Fibroblast of upper back skin (primary cell): ENCODE data around the gene CHAF1A.

Source experiments
- DNase-seq: peaks from one replicate; pipeline ENCODE4 v3.0.0-alpha.2; 2013

The CHAF1A gene

GRCh38 chr19:4406626-4407025, 4.2 kb downstream of the CHAF1A start:
- no peak for DNase-seq

DNA sequence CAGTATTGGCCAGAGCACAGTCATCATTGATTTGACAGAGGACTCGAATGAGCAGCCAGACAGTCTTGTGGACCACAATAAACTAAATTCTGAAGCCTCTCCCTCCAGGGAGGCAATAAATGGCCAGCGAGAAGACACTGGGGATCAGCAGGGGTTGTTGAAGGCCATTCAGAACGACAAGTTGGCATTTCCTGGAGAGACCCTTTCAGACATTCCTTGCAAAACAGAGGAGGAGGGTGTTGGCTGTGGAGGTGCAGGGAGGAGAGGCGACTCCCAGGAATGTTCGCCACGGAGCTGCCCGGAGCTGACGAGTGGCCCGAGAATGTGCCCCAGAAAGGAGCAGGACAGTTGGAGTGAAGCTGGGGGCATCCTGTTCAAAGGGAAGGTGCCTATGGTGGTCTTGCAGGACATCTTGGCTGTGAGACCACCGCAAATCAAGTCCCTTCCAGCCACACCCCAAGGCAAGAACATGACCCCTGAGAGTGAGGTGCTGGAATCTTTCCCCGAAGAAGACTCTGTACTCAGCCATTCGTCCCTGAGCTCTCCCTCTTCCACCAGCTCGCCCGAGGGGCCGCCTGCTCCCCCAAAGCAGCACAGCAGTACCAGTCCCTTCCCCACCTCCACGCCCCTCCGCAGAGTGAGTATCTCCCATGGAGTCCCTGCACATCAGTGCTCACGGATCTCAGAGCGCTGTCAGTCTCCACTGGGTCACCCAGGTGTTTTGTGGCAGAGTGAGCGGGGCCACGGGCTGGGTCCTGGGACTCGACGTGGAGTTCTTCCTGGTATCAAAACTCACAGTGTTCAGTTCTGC, 6.9 kb downstream of the CHAF1A start:
- no peak for DNase-seq

DNA sequence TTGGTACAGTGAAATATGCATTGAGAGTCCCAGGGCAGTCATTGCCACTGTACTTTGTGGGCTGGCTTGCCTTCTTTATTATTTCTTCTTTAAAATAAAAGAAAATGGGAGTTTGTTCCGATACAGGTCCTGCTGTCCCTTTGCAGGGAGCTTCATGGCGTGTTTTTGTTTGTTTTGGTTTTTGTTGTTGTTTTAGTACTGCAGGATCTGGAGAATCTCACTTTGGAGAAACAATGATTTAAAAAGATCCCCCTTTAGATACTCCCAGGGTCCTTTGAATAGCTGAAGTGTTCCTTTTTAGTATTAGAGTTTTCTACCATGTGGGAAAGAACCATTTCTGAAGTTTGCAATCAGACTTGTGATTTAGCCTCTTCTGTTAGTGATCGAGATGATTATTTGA, 11.1 kb downstream of the CHAF1A start:
- DNase-seq, result no peak

DNA sequence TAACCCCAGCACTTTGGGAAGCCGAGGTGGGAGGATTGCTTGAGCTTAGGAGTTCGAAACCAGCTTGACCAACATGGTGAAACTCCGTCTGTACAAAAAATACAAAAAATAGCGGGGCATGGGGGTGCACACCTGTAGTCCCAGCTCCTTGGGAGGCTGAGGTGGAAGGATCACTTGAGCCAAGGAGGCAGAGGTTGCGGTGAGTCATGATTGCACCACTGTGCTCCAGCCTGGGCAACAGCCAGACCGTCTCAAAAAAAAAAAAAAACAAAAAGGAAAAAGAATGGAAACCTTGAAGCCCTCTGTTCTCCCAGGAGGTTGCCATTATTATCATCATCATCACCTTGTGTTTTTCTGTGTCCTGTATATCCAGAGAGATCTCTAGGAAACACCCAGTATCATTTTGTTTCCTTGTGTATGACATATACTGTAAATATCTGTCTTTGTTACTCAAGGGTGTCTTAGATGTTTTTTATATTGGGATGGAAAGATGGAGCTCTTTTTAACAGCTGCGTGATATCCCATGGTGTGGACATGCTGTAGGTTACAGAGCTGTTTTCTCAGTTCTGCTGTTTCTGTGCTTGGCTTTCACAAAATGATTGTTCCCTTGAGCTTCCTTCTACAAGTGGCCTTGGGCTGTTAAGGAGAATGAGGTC, 11.8 kb downstream of the CHAF1A start:
- no peak for DNase-seq

GRCh38 chr19:4414800-4415321, 12.4 kb downstream of the CHAF1A start:
- DNase-seq, result no peak

GRCh38 chr19:4415352-4415751, 12.9 kb downstream of the CHAF1A start:
- DNase-seq, result no peak

DNA sequence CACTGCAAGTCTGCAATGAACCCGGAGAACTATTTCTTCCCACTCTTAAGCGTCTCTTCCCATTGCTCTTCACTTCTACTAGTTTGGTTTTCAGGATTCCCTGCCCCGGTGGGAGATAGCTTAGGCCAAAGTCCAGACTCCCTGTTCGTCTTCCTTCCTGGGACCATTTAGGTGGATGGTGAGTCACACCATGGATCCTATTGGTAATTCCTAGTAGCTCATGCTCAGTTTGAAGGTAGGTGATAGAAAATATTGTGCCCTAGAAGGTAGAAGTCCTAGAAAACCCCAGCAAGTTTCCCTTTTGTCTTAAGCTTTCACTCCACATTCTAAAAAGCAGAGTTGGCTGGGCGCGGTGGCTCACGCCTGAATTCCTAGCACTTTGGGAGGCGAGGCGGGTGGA, 13.8 kb downstream of the CHAF1A start:
- DNase-seq, result no peak

GRCh38 chr19:4423416-4424126, 21.1 kb downstream of the CHAF1A start:
- no peak for DNase-seq

DNA sequence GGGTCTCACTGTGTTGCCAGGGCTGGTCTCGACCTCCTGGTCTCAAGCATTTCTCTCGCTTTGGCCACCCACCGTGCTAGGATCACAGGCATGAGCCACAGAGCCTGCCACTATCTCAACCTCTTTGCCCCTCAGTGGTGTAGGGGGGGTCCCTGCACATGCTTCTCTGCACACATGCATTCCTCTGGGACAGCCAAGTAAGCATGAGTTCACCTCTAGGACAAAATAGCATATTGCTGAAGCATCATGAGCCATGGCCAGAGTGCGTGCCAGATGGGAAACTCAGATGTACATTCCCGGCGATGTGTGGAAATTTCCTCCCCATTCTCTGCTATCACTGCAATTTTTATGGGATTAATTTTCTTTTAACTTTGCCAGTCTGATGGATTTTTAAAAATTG, 23.1 kb downstream of the CHAF1A start:
- peak; percentile 92 for DNase-seq

GRCh38 chr19:4428326-4428975, 26.0 kb downstream of the CHAF1A start:
- DNase-seq, result no peak

DNA sequence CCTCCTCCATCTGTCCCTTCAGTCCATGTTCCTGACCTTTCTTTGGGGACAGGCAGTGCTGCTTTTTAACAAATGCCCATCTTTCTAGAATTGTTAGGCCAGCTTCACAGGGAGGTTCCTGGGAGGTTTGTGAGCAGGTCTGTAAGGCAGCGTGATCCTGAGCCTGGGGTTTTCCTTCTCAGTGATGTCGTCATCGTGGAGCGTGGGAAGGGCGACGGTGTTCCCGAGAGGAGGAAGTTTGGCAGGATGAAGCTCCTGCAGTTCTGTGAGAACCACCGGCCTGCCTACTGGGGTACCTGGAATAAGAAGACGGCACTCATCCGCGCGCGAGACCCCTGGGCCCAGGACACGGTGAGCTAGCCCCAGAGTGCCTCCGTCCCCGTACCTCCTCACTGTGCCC, 26.8 kb downstream of the CHAF1A start:
- DNase-seq, result no peak

DNA sequence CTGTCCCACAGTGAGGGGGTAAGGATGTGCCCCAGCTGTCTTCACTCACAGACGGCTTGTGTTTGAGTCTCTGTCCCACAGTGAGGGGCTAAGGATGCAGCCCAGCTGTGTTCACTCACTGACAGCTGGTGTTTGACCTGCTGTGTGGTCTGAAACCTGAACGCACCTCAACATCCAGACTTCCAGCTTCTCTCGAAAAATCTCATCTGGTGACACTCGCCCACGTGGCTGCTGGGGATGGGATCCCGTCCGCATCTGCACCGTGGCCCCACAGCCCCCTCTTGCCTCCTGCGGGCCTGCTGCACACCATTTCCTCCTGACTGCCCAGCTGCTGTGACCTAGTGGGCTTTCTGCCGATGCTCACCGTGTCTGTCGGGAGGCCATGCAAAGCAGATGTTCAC, 27.3 kb downstream of the CHAF1A start:
- DNase-seq, result no peak

GRCh38 chr19:4430760-4431159, 28.3 kb downstream of the CHAF1A start:
- DNase-seq, result no peak

DNA sequence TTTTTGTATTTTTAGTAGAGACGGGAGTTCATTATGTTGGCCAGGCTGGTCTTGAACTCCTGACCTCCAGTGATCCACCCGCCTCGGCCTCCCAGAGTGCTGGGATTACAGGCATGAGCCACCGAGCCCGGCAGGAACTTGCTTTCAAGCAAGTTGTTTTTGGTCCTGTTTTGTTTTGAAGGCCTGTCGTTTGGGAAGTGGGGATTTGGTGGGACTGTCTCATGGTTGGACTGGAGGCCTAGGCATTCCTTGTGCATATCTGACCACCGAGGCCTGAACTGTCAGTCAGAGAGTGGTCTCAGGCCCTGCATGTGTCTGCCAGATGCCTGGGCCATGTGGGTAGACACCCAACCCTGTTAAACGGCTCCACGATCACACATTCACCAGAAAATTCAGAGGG, 28.9 kb downstream of the CHAF1A start:
- DNase-seq, result no peak

- no peak for DNase-seq
Observed at GRCh38 chr19:4431808-4432674, 29.6 kb downstream of the CHAF1A start.

DNA sequence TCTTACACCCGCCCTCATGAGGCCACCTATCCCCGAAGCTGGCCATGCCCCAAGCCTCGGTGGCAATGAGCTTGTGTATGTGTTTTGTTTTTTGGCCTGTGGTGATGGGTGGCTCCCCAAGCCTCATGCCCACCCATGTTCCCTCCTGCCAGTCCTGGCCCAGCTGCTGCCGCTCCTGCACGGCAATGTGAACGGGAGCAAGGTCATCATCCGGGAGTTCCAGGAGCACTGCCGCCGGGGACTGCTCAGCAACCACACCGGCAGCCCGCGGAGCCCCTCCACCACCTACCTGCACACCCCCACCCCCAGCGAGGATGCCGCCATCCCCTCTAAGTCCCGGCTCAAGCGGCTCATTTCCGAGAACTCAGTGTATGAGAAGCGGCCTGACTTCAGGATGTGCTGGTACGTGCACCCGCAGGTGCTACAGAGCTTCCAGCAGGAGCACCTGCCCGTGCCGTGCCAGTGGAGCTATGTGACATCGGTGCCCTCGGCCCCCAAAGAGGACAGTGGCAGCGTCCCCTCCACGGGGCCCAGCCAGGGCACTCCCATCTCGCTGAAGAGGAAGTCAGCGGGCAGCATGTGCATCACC, 30.6 kb downstream of the CHAF1A start:
- no peak for DNase-seq

- DNase-seq, result no peak
Observed at GRCh38 chr19:4434391-4434790, 32.0 kb downstream of the CHAF1A start.

GRCh38 chr19:4436231-4436630, 33.8 kb downstream of the CHAF1A start:
- DNase-seq, result no peak

GRCh38 chr19:4437103-4437502, 34.7 kb downstream of the CHAF1A start:
- DNase-seq, result no peak

GRCh38 chr19:4439243-4439642, 36.8 kb downstream of the CHAF1A start:
- no peak for DNase-seq

GRCh38 chr19:4441994-4442818, 39.8 kb downstream of the CHAF1A start:
- DNase-seq, result no peak
